Esophagus squamous epithelium (tissue), 5 donors: ENCODE results near the gene MRGPRF. TPM values are rescaled to one million over a fixed set of nuclear protein-coding genes. Genes with fewer than 3 reads are reported as not detected.

Experiments
- DNase-seq: peaks from one replicate; lab custom pipeline; 2025; lab: John Stamatoyannopoulos, UW
- H3K27ac ChIP-seq, 4 donors: fragments of 200-600 bp; sonication (generic); one replicate each; pipeline ENCODE4 v1.5.1; 2016 to 2019; ENCODE audit warnings: mild to moderate bottlenecking in 1 of 4
- H3K27me3 ChIP-seq, 4 donors: fragments of 200-600 bp; sonication (generic); 1 replicate in 3 of 4; 2 replicates in 1 of 4; pipeline versions ENCODE4 v1.5.1 to v1.6.0; 2017 to 2021; ENCODE audit warnings: antibody characterized with exemption in 1 of 4
- H3K36me3 ChIP-seq, 3 donors: fragments of 200-600 bp; sonication (generic); one replicate each; pipeline ENCODE4 v1.5.1; 2016 to 2019
- H3K4me1 ChIP-seq, 3 donors: fragments of 200-600 bp; sonication (generic); one replicate each; pipeline ENCODE4 v1.5.1; 2017 to 2019
- H3K4me3 ChIP-seq, 4 donors: fragments of 200-600 bp; sonication (generic); 1 replicate in 3 of 4; 2 replicates in 1 of 4; pipeline ENCODE4 v1.5.1; 2016 to 2019; ENCODE audit warnings: mild to moderate bottlenecking in 2 of 4, moderate library complexity in 1 of 4
- H3K9me3 ChIP-seq, 3 donors: fragments of 200-600 bp; sonication (generic); one replicate each; pipeline ENCODE4 v1.5.1; 2016 to 2019
- CTCF ChIP-seq, 6 experiments: fragments of 450-650 bp in 4 of 6; fragments of 200-600 bp in 2 of 6; sonication (generic) in 2 of 6; IDR thresholded peaks; one replicate each; pipeline ENCODE4 v1.5.1; 2016 to 2019; ENCODE audit warnings: antibody characterized with exemption in 6 of 6, mild to moderate bottlenecking in 4 of 6, moderate library complexity in 4 of 6
- POLR2A ChIP-seq, 4 donors: fragments of 450-650 bp; IDR thresholded peaks; one replicate each; pipeline ENCODE4 v1.6.1; 2017; ENCODE audit warnings: antibody characterized with exemption in 4 of 4, mild to moderate bottlenecking in 4 of 4, moderate library complexity in 3 of 4
- WGBS, 2 donors: methylation state at CpG; one replicate each; pipeline ENCODE4 v1.1.5; 2018; 5-methylcytosine and 5-hydroxymethylcytosine counted together
- intact Hi-C: fragments of 100-400 bp; cut with DNase I; formaldehyde crosslinking; loops from one replicate; pipeline ENCODE4 v1.15.0; 2022
- total RNA-seq, 4 donors: library from RNA; depleted of rRNA; stranded (reverse); fragments of >200 nt; gene quantifications; one replicate each; pipeline ENCODE4 v1.1.0, GENCODE V29; 2016
- donor health status: DM: yes; HTN: yes; CAD: no.

The MRGPRF gene
- total RNA-seq, 4 donors from 2014 or later = 1.3 to 14.3 (median 6.1) TPM

DNA sequence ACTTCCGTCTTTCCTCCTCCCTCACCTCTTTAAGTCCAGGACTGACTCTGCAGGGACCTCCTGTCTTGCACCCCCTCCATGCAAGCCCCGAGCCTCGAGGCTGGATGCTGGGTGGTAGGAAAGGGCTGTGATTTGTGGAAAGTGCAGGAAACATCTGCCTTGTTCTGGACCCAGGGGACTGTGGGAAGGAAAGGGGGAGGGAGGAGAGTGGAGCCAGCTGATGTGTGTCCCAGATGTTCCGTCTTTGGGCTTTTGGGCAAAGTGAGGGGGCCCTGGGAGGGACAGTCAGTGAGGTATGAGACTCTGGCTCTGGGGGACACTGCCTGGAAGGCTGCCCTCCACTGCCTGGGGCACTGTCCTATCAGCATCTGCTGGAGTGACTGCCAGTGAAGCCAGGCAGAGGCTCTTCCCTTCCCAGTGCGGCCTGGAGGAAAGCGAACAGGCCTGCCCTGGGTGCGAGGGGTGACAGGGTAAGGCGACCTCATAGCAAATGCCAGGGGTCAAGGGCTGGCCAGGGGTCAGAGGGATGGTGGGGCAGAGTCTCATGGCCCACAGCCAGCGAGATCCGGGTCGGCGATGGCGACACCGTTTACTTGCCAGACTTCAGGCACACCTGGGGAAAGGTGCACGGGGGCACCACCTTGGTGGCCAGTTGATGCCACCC, 34.0 kb downstream of the MRGPRF start:
- no peak for DNase-seq
- 31 to 64% methylated on average over 2 to 11 of the region's 15 CpGs for WGBS, 2 donors
- H3K4me3 ChIP-seq = no peak overlapping the region
- TF ChIP-seq CTCF (IDR thresholded peaks at IDR 0.05) (no peak), POLR2A (IDR thresholded peaks at IDR 0.05) (no peak)
- H3K36me3 ChIP-seq = no peaks in the 10 kb centered on the region
- peaks cover 0 to 6% (median 4%) of the 10 kb centered on the region in 3 donors for H3K4me1 ChIP-seq
- H3K9me3 ChIP-seq = no peaks in the 10 kb centered on the region
- intact Hi-C loops = no loop called here
- H3K27me3 ChIP-seq = peaks cover 0 to 6% (median 0%) of the 10 kb centered on the region in 4 donors
- H3K27ac ChIP-seq = no peak overlapping the region

DNA sequence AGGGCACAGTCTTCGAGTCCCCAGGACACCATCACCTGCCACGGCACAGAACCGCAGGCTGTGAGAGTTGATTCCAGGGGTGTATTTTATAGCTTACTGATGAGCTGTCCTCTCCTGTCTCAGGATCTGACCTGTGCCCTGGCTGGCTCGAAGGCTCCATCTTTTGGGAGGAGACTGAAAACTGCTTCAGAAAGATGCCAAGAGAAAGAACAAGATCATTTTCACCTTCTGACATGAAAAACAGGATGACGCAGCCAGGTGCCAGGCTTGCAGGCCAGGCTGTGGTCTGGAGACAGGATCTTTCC, 34.5 kb downstream of the MRGPRF start:
- intact Hi-C loops = no loop called here
- peaks cover 0 to 6% (median 4%) of the 10 kb centered on the region in 3 donors for H3K4me1 ChIP-seq
- no peaks in the 10 kb centered on the region for H3K36me3 ChIP-seq
- DNase-seq = no peak
- no peak overlapping the region for H3K27ac ChIP-seq
- TF ChIP-seq CTCF (IDR thresholded peaks at IDR 0.05) (no peak), POLR2A (IDR thresholded peaks at IDR 0.05) (no peak)
- no peak overlapping the region for H3K4me3 ChIP-seq
- H3K27me3 ChIP-seq = peaks cover 0 to 6% (median 0%) of the 10 kb centered on the region in 4 donors
- WGBS, 2 donors = 57 to 71% methylated on average over 2 to 5 of the region's 5 CpGs
- no peaks in the 10 kb centered on the region for H3K9me3 ChIP-seq

GRCh38 chr11:68977781-68978625, 35.0 kb downstream of the MRGPRF start:
- Histone ChIP-seq H3K9me3 (no peaks in the 10 kb centered on the region), H3K4me3 (no peak overlapping the region), H3K27ac (no peak overlapping the region), H3K27me3 (peaks cover 0 to 6% (median 0%) of the 10 kb centered on the region in 4 donors), H3K36me3 (no peaks in the 10 kb centered on the region), H3K4me1 (peaks cover 0 to 6% (median 4%) of the 10 kb centered on the region in 3 donors)
- WGBS, 2 donors = 56 to 75% methylated on average over 10 to 11 of the region's 14 CpGs
- no peak for DNase-seq
- TF ChIP-seq POLR2A (IDR thresholded peaks at IDR 0.05) (no peak), CTCF (IDR thresholded peaks at IDR 0.05) (no peak)
- intact Hi-C loops = no loop called here

GRCh38 chr11:68976563-68976962, 36.5 kb downstream of the MRGPRF start:
- Histone ChIP-seq H3K27me3 (peaks cover 0 to 9% (median 0%) of the 10 kb centered on the region in 4 donors), H3K4me3 (no peak overlapping the region), H3K27ac (no peak overlapping the region), H3K9me3 (no peaks in the 10 kb centered on the region), H3K36me3 (no peaks in the 10 kb centered on the region), H3K4me1 (peaks cover 0 to 6% (median 4%) of the 10 kb centered on the region in 3 donors)
- no peak for DNase-seq
- intact Hi-C loops = no loop called here
- WGBS, 2 donors = 51 to 80% methylated on average over 1 to 4 of the region's 4 CpGs
- TF ChIP-seq POLR2A (IDR thresholded peaks at IDR 0.05) (no peak), CTCF (IDR thresholded peaks at IDR 0.05) (no peak)

GRCh38 chr11:68976095-68976494, 37.0 kb downstream of the MRGPRF start:
- H3K27ac ChIP-seq = no peak overlapping the region
- no peak for DNase-seq
- H3K27me3 ChIP-seq = peaks cover 0 to 9% (median 0%) of the 10 kb centered on the region in 4 donors
- no peaks in the 10 kb centered on the region for H3K36me3 ChIP-seq
- H3K4me3 ChIP-seq = no peak overlapping the region
- intact Hi-C loops = no loop called here
- TF ChIP-seq POLR2A (IDR thresholded peaks at IDR 0.05) (no peak), CTCF (IDR thresholded peaks at IDR 0.05) (no peak)
- peaks cover 0 to 6% (median 4%) of the 10 kb centered on the region in 3 donors for H3K4me1 ChIP-seq
- no peaks in the 10 kb centered on the region for H3K9me3 ChIP-seq
- 60 to 74% methylated on average over 4 of the region's 4 CpGs for WGBS, 2 donors
